Upper lobe of left lung (tissue), 4 donors: Measurements from ENCODE around the gene AQP5.

Experiments
- CTCF ChIP-seq, 6 experiments: fragments of 450-650 bp in 4 of 6; fragments of 200-600 bp in 2 of 6; sonication (generic) in 2 of 6; IDR thresholded peaks; one replicate each; pipeline ENCODE4 v1.5.1; 2016 to 2019; ENCODE audit warnings: antibody characterized with exemption in 6 of 6
- POLR2AphosphoS5 ChIP-seq, 2 donors: sonication (generic); formaldehyde crosslinking; IDR thresholded peaks; one replicate each; pipeline ENCODE4 v1.5.1; 2017; ENCODE audit warnings: antibody characterized with exemption in 2 of 2

- no peak for TF ChIP-seq POLR2AphosphoS5 (IDR thresholded peaks at IDR 0.05)
- TF ChIP-seq CTCF (IDR thresholded peaks at IDR 0.05): no peak
Measured at GRCh38 chr12:49932023-49932422, 29.6 kb upstream of the AQP5 start.
